ENCODE measurements around the gene SLC13A2.

Gene SLC13A2

DNA sequence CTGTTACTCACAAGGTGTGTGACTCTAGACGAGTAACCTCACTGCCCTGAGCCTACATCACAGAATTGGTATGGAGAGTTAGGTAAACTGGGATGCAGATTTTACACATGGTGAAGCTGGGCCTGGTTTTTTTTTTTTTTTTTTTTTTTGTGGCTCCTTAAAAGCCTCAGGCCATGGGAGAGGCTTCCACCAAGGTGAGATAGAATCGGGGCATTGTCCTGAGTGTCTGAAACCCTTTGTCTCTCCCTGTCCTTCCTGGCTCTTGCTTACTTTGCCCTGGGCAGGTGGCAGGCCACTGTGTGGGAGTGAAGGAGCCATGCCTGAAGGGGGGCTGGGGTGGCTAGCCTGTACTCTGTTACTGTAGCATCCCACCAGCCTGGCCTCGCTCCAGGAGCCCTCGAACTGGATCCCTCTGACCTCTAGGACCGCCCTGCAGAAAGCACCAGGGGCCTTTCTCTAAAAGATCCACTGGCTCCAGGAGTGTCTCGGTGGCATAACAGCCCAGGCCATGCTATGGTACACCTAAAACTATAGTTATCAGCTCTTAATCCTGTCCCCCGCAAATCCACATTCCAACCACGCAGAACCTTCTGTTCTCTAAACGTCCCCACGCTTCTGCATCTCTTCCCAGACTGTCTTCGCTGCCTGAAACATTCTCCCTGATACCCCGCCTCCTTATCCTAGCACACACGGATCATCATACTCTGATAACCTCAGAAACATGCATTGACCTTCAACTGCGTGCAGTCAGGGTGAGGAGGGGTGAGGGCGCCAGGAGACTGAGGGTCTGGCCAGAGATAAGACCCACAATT, 1.7 kb upstream of the SLC13A2 start:
- DNase-seq: no peak

- no peak for DNase-seq
Observed at GRCh38 chr17:28472871-28473497, 460 bp upstream of the SLC13A2 start.

DNA sequence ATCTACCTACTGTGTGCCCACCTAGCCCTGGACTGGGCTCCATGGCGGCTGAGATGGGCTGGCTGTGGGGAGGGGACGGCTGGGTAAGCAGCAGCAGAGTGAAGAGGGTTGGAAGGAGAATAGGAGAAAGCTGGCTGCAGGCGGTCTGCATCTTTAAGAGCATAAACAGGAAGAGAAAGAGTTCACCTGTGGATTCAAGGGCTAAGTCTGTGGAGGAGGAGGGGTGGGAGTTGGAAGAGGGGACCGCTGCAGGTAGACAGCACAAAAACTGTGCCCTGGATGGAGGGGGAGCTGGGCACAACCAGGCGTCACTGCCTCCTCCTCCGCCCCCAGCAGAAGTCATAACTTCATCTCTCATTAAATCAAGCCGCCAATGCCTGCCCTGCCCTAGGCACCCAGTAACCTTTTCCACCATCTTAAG, 677 bp downstream of the SLC13A2 start:
- no peak for DNase-seq

GRCh38 chr17:28475151-28475900, 1.9 kb downstream of the SLC13A2 start:
- DNase-seq: no peak

DNA sequence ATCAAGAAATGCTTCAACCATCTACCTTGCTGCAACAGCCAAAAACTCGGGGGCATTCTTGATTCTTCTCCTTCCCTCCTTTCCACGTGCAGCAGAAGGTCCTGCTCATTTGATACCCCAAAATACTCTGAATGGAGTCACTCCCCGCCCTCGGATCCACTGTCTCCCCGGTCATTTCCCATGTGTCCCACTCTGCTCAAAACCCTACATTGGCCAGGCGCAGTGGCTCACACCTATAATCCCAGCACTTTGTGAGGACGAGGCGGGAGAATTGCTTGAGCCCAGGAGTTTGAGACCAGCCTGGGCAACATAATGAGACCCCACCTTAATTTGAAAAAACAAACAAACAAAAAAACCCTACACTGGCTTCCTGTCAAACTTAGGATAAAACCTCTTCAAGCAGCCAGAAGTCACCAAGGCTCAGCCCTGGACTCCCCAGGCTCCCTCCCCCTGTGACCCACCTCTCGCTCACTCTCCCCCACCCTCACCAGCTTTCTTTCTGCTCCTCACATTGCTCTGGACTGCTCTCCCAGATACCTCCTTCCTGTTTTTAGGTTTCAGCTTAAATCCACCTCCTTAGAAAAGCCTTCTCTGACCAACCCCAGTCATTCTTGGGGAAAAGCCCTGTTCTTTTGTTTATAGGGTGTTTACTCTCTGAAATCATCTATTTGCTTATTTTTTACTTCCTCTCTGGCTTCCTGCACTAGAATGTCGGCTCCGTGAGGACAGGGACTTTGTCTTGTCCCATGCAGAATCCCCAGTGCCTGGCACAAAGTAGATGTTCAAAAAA, 2.8 kb downstream of the SLC13A2 start:
- no peak for DNase-seq

DNA sequence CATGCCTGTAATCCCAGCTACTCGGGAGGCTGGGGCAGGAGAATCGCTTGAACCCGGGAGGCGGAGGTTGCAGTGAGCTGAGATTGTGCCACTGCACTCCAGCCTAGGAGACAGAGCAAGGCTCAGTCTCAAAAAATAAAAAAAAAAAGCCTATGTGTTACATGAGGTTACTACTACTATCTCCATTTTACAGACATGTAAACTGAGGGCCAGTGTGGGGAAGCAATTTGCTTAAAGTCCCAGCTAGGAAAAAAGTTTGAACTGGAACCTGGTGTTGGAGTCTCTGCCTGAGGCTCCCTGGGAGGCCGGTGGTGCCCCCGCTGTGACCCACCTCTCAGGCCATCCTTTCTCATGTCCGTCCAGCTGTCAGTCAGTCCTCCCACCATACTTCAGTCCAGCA, 4.5 kb downstream of the SLC13A2 start:
- no peak for DNase-seq

- no peak for DNase-seq
Observed at GRCh38 chr17:28478712-28479615, 5.5 kb downstream of the SLC13A2 start.

- no peak for DNase-seq
Observed at GRCh38 chr17:28480278-28480677, 6.8 kb downstream of the SLC13A2 start.

DNA sequence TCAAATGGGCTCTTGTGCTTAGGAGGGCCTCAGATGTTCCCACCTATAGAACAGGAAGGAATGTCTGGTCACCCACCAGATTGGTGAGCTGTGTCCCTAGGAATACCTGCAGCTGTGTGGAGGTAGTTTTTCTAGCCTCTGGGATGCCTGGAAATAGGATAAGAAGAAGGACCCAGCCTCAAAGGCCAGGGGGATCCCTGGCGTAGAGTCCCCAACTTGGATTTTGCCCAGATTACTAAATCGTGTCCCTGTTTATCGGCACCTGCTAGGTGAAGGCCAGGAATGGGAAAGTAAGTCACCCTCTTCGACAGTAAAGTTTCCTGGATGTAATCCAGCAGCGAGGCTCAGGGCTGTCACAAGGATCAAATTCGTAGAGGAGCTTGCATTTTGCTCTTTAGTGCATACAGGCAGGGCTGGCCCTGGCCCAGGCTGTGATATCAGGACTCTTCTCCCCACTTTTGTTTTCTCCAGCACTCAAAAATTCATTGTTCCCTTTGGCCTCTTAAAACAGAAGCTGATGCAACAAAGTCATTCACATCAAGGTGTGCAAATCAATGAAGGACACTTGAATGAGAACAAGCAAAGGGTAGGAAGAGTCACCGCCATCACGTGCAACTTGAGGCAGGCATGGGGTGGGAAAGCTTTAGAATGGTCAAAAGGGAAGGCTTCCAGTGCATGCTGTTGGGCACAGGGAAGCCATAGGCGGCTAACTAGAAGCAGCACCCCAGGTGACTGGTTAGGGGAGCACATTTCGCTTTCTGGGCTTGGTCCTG, 7.5 kb downstream of the SLC13A2 start:
- peak; percentile 29 for DNase-seq

- DNase-seq: no peak
Observed at GRCh38 chr17:28482551-28483199, 9.2 kb downstream of the SLC13A2 start.

- DNase-seq: no peak
Observed at GRCh38 chr17:28484296-28484695, 10.9 kb downstream of the SLC13A2 start.

GRCh38 chr17:28485049-28485448, 11.6 kb downstream of the SLC13A2 start:
- DNase-seq: no peak

DNA sequence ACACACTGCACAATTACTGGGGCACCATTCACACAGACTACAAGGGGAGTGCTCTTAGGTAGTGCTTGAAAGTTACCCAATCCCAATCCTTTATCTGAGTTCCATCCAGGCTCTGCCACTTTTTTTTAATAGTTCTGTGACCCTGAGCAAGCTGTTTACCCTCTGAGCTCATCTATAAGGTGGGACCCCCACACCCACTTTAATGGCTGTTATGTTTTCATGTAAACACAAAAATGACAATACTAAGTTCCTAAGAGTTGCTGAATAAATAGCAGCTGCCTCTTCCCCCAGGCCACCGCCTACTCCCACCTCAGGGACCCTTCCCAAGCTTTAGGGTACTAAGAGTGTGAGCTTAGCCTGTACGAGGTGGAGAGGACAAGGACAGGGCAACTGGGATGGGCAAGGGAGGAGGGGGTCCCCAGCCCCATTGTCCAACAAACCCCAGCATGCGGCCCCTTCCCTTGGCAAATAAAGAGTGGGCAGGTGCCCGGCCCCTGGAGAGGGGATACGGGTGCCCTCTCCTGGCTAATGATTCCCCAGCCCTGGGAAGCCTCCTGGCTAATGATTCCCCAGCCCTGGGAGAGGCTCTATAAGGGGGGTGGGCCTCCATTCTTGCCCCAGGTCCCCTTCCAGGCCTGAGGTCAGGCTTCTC, 14.6 kb downstream of the SLC13A2 start:
- DNase-seq: no peak

DNA sequence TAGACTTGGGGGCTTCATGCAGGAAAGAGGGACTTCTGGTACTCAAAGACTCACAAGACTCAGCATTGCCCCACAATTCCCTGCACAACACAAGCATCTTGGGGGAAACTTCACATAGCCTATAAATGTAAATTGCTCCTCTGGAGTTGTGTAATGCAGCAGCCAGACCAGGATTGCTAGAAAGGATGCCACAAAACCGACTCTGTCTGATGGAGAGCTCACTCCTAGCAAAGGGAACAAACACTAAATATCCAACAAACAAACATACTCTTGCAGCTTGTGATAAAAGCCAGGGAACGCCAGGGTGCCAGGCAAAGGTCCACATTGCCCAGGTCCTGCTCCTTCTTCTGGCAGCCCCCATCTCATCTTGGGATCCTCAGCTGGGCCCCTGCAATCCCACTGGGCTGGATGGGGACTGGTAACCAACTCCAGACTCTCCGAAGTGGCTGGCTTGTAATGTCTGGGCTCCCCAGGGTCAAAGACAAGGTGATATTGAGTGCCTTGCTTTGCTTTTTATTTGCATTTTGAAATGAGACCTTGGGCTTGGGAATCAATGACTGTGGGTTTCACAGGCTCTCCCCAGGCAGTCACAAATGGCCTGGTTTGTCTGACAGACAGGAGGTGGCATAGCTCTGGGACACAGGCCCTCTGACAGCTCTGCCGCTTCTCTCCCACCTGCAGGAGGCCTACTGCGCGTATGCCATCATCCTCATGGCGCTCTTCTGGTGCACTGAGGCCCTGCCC, 15.3 kb downstream of the SLC13A2 start:
- DNase-seq: no peak

DNA sequence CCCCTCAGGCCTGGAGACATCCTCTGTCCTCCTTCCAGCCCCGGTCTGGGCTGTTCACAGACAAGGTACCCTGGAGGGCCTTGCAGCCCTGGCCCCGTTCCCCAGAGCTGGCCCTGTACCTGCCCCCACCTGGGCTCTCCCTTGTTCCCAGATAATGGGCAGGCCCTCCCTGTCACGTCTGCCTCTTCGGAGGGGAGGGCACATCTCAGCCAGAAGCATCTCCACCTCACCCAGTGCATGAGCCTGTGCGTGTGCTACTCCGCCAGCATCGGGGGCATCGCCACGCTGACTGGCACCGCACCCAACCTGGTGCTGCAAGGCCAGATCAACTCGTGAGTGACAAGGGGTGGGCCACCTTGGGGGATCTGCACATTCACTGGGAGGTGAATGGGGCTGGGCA, 17.8 kb downstream of the SLC13A2 start:
- DNase-seq: no peak

GRCh38 chr17:28491860-28492259, 18.4 kb downstream of the SLC13A2 start:
- no peak for DNase-seq

DNA sequence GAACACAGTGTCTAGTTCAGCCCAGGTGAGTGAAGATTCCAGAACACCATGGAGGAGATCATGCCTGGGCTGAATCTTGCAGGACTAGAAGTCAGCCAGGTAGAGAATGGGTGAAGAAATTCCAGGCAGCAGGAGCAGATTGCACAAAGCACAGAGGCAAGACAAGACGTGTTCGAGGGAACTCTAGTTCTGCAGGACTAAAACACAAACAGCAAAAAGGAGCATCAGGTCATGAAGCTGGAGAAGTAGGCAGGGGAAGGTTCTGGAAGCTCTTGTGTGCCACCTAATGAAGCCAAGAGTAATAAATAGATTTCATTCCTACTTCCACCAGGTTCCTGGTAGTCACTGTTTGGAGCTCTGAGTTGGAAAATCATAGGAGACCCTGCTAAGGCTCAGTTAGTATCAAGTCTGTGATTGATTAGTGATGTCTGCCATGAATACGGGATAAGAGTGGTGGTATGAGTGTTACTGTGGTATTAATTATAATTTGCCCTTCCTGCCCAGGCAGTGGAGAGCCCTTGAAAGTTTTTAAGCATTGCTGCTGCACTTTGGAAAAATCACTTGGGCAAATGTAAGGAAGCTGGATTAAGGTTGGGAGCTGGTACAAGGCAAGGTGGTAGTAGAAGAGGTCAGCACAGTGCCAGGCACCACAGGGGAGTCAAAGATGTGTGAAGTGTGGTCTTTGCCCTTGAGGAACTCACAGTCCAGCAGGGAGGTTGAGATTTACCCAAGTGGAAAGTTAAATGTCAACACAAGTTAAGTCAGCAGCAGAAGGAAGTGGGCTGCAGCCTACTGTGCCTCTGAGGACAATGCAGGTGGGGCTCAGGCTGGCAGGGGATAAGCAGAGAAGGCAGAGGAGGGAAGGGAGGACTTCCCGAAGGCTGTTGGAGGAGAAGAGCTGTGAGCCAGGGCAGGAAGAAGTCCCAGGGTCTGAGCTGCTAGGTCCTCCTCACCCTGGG, 19.2 kb downstream of the SLC13A2 start:
- no peak for DNase-seq

DNA sequence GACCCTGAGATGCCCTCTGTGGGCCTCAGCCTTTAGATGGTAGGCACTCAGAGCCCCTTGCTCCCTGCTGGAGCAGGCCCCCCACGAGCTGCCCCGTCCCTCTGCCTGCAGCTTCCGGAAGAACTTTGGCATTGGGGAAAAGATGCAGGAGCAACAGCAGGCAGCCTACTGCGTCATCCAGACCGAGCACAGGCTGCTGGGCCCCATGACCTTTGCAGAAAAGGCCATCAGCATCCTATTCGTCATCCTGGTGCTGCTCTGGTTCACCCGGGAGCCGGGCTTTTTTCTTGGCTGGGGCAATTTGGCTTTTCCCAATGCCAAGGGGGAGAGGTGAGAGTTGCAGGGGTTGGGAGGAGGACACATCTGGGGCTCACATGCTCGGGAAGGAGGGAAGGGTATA, 20.0 kb downstream of the SLC13A2 start:
- DNase-seq: no peak
